Fibroblast of mammary gland (primary cell): ENCODE measurements around the gene SLC22A12.

Experiments
- DNase-seq: peaks from one replicate; pipeline ENCODE4 v3.0.0-alpha.2; 2010; ENCODE audit warnings: low read depth
- H3K4me3 ChIP-seq: 2 replicates; pipeline ENCODE4 v1.5.1; 2011; ENCODE audit warnings: low read depth, mild to moderate bottlenecking, low read length, moderate library complexity; ENCODE audit not compliant: control insufficient read depth
- TF ChIP-seq, protein P1 (sequence below): conservative IDR thresholded peaks from 2 replicates; pipeline ENCODE4 v1.5.1; 2011; ENCODE audit warnings: low read depth, low read length, inconsistent platforms; ENCODE audit not compliant: control insufficient read depth, insufficient read depth

The SLC22A12 gene

GRCh38 chr11:64650923-64651523 lies 60.0 kb downstream of the SLC22A12 start:
- H3K4me3 ChIP-seq = no peak overlapping the region
- TF ChIP-seq, protein P1, sequence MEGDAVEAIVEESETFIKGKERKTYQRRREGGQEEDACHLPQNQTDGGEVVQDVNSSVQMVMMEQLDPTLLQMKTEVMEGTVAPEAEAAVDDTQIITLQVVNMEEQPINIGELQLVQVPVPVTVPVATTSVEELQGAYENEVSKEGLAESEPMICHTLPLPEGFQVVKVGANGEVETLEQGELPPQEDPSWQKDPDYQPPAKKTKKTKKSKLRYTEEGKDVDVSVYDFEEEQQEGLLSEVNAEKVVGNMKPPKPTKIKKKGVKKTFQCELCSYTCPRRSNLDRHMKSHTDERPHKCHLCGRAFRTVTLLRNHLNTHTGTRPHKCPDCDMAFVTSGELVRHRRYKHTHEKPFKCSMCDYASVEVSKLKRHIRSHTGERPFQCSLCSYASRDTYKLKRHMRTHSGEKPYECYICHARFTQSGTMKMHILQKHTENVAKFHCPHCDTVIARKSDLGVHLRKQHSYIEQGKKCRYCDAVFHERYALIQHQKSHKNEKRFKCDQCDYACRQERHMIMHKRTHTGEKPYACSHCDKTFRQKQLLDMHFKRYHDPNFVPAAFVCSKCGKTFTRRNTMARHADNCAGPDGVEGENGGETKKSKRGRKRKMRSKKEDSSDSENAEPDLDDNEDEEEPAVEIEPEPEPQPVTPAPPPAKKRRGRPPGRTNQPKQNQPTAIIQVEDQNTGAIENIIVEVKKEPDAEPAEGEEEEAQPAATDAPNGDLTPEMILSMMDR = peak; percentile 57
- peak; percentile 34 for DNase-seq
